ENCODE results near the gene TOMM34. TPM values are rescaled to one million over a fixed set of nuclear protein-coding genes. Genes with fewer than 3 reads are reported as not detected.

TOMM34 gene
- total RNA-seq, 1 donor from 2014 or later = 11.4 TPM

- Histone ChIP-seq H3K36me3 (no peaks in the 10 kb centered on the region), H3K27ac (replicated peaks) (no peak overlapping the region), H3K9me3 (replicated peaks) (no peaks in the 10 kb centered on the region), H3K4me1 (peaks cover 40% of the 10 kb centered on the region), H3K27me3 (ENCODE audit: low read depth) (no peaks in the 10 kb centered on the region), H3K4me3 (no peak overlapping the region)
- no peak for TF ChIP-seq CTCF (IDR thresholded peaks at IDR 0.05; ENCODE audit: borderline replicate concordance)
- intact Hi-C loops (cut with micrococcal nuclease) = no loop called here
- DNase-seq = no peak
Observed at GRCh38 chr20:44961870-44962267, 1.7 kb upstream of the TOMM34 start.

- H3K27me3 ChIP-seq (ENCODE audit: low read depth) = no peaks in the 10 kb centered on the region
- peak overlapping the region; percentile 83 for H3K4me3 ChIP-seq
- DNase-seq = no peak
- H3K36me3 ChIP-seq = peaks cover 1% of the 10 kb centered on the region
- intact Hi-C loops (cut with micrococcal nuclease) = no loop called here
- H3K4me1 ChIP-seq = peaks cover 34% of the 10 kb centered on the region
- no peak overlapping the region for H3K27ac ChIP-seq (replicated peaks)
- H3K9me3 ChIP-seq (replicated peaks) = no peaks in the 10 kb centered on the region
- TF ChIP-seq CTCF (IDR thresholded peaks at IDR 0.05; ENCODE audit: borderline replicate concordance) = no peak
Observed at GRCh38 chr20:44961011-44961869, 1.0 kb upstream of the TOMM34 start.

- Histone ChIP-seq H3K4me3 (peak overlapping the region; percentile 83), H3K9me3 (replicated peaks) (no peaks in the 10 kb centered on the region), H3K36me3 (peaks cover 17% of the 10 kb centered on the region), H3K27ac (replicated peaks) (peak overlapping the region; percentile 83), H3K4me1 (peaks cover 27% of the 10 kb centered on the region), H3K27me3 (ENCODE audit: low read depth) (no peaks in the 10 kb centered on the region)
- no peak for TF ChIP-seq CTCF (IDR thresholded peaks at IDR 0.05; ENCODE audit: borderline replicate concordance)
- DNase-seq = no peak
- intact Hi-C loops (cut with micrococcal nuclease) = no loop called here
Observed at GRCh38 chr20:44959638-44960102, 527 bp downstream of the TOMM34 start.

GRCh38 chr20:44959082-44959637 lies 1.0 kb downstream of the TOMM34 start:
- peak overlapping the region; percentile 83 for H3K4me3 ChIP-seq
- intact Hi-C loops (cut with micrococcal nuclease) = no loop called here
- no peak for DNase-seq
- peaks cover 22% of the 10 kb centered on the region for H3K36me3 ChIP-seq
- H3K9me3 ChIP-seq (replicated peaks) = no peaks in the 10 kb centered on the region
- TF ChIP-seq CTCF (IDR thresholded peaks at IDR 0.05; ENCODE audit: borderline replicate concordance) = no peak
- H3K27me3 ChIP-seq (ENCODE audit: low read depth) = no peaks in the 10 kb centered on the region
- H3K27ac ChIP-seq (replicated peaks) = peak overlapping the region; percentile 83
- peaks cover 27% of the 10 kb centered on the region for H3K4me1 ChIP-seq

- no peak overlapping the region for H3K4me3 ChIP-seq
- TF ChIP-seq CTCF (IDR thresholded peaks at IDR 0.05; ENCODE audit: borderline replicate concordance) = no peak
- peaks cover 27% of the 10 kb centered on the region for H3K4me1 ChIP-seq
- peaks cover 29% of the 10 kb centered on the region for H3K36me3 ChIP-seq
- no peaks in the 10 kb centered on the region for H3K27me3 ChIP-seq (ENCODE audit: low read depth)
- no peaks in the 10 kb centered on the region for H3K9me3 ChIP-seq (replicated peaks)
- intact Hi-C loops (cut with micrococcal nuclease) = no loop called here
- no peak overlapping the region for H3K27ac ChIP-seq (replicated peaks)
- no peak for DNase-seq
Observed at GRCh38 chr20:44958276-44958675, 1.9 kb downstream of the TOMM34 start.
